Urinary bladder (tissue), 4 donors: Measurements from ENCODE around the gene DPEP3. TPM values are rescaled to one million over a fixed set of nuclear protein-coding genes. Genes with fewer than 3 reads are reported as not detected.
"Not testable (repeated sequence)": the region's sequence is repeated elsewhere in the genome, so short reads cannot be mapped to it uniquely, and the experiment has no call there.

Experiments used
- DNase-seq: peaks from one replicate; pipeline ENCODE4 v3.0.0-alpha.2; 2015; ENCODE audit errors: extremely low spot score
- H3K27ac ChIP-seq: one replicate; pipeline ENCODE4 v1.5.1; 2013; ENCODE audit warnings: low read depth, mild to moderate bottlenecking, moderate library complexity
- H3K36me3 ChIP-seq: one replicate; pipeline ENCODE4 v1.6.1; 2013; ENCODE audit warnings: mild to moderate bottlenecking, moderate library complexity; ENCODE audit not compliant: insufficient read depth
- H3K4me1 ChIP-seq: one replicate; pipeline ENCODE4 v1.6.1; 2013; ENCODE audit warnings: mild to moderate bottlenecking, moderate library complexity; ENCODE audit not compliant: insufficient read depth
- H3K4me3 ChIP-seq: one replicate; pipeline ENCODE4 v1.5.1; 2013; ENCODE audit warnings: low read depth, low read length
- WGBS: extraction: QIAGEN DNeasy Blood & Tissue Kit; methylation state at CpG from one replicate; pipeline ENCODE4 v1.1.7; 2013; 5-methylcytosine and 5-hydroxymethylcytosine counted together
- polyA plus RNA-seq: library from polyadenylated mRNA; stranded (reverse); fragments of 200-250 nt; gene quantifications from one replicate; pipeline ENCODE4 v1.2.3, GENCODE V29; 2013
- total RNA-seq: library from RNA; depleted of rRNA; stranded (reverse); fragments of >200 nt; gene quantifications from one replicate; pipeline ENCODE4 v1.2.3, GENCODE V29; 2014
- donor health status: healthy with polysubstance abuse.
- donor health status: healthy.

DPEP3 gene
- total and polyA plus RNA-seq, 2 donors, result 0.09 TPM; not detected in 1

DNA sequence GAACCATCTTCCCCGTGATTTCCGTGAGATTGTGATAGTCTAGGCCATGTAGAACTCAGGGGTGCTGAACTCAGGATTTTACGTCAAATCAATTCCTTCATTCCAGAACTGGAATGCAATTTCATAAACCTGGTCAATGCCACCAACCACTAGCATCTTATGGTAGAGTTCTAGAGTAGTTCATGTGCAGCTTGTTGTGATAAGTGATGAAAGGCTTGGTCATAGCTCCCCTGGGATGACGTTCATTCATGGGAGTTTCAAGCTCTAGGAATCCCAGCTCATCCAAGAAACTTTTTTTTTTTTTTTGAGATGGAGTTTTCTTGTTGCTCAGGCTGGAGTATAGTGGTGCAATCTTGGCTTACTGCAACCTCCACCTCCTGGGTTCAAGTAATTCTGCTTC lies 22.7 kb upstream of the DPEP3 start:
- WGBS, result 74% methylated on average over 4 of the region's 4 CpGs
- Histone ChIP-seq H3K4me1 (no peaks in the 10 kb centered on the region), H3K4me3 (no peak overlapping the region)

DNA sequence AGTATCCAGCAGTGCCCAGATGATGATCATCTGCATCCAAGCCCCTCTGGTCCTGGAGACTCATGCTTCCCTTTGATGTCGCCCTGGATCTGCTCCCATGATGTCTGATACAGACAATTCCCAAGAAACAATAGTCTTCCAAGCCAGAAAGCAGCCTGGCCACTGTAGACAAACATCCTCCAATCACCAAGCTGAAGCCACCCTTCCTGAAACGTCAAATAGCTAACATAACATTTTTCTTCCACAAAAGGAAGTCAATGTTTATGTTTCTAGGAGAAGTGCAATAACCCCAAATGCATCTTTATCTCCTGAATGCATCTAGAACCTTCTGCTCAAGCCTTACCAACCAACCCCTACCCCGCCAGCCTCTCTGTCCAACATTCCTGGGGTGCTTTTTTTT lies 20.2 kb upstream of the DPEP3 start:
- H3K4me3 ChIP-seq, result no peak overlapping the region
- H3K27ac ChIP-seq, result no peak overlapping the region
- DNase-seq, result no peak
- H3K36me3 ChIP-seq, result no peaks in the 10 kb centered on the region
- 40% methylated on average over 3 of the region's 3 CpGs for WGBS
- H3K4me1 ChIP-seq, result no peaks in the 10 kb centered on the region

More for the DNA sequence above, 22.7 kb upstream of the DPEP3 start:
- no peak for DNase-seq
- Histone ChIP-seq H3K36me3 (no peaks in the 10 kb centered on the region), H3K27ac (no peak overlapping the region)

DNA sequence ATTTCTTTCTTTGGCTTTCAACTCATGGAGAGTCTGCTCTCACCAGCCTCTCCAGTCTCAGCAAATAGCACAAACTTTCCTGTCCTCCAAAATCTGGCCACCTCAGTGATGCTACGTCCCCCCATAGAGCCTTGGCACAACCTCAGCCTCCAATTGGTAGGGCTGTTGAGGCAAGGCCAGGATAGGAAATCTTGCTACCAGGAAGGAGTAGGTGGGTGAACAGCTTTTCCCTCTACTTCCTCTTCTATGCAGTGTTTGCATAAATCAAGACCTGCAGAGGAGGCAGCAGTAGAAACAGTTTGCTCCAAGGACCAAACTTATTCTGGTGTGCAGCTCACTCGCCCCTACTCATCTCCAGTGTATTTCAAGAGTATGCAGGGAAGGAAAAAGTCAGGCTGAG lies 19.7 kb upstream of the DPEP3 start:
- H3K4me1 ChIP-seq, result no peaks in the 10 kb centered on the region
- H3K4me3 ChIP-seq, result no peak overlapping the region
- WGBS, result 58% methylated on average over 2 of the region's 2 CpGs
- no peak for DNase-seq
- no peak overlapping the region for H3K27ac ChIP-seq
- H3K36me3 ChIP-seq, result no peaks in the 10 kb centered on the region

DNA sequence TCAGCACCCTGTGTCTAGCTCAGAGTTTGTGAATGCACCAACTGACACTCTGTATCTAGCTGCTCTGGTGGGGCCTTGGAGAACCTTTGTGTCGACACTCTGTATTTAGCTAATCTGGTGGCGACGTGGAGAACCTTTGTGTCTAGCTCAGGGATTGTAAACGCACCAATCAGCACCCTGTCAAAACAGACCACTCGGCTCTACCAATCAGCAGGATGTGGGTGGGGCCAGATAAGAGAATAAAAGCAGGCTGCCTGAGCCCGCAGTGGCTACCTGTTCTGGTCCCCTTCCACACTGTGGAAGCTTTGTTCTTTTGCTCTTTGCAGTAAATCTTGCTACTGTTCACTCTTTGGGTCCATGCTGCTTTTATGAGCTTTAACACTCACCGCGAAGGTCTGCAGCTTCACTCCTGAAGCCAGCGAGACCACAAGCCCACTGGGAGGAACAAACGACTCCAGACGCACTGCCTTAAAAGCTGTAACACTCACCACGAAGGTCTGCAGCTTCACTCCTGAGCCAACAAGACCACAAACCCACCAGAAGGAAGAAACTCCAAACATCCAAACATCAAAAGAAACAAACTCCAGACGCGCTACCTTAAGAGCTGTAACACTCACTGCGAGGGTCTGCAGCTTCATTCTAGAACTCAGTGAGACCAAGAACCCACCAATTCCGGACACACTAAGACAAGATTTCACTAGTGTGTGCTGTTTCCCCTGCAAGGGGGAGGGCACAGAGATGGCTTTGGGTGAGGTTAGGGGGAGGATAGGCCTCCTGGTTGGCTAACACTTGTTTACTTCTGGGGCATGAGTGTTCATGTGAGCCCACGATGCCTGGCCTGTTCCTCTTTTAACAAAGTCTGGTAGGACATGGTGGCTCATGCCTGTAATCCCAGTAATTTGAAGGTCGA lies 18.7 kb upstream of the DPEP3 start, which contains the start of gene DPEP2:
TSS of gene DPEP2 (minus strand) at position 706 of the 910 bp plus-strand sequence. CDS start 6,272 bp downstream, outside the sequence.
- H3K36me3 ChIP-seq, H3K27ac ChIP-seq, DNase-seq, H3K4me1 ChIP-seq, H3K4me3 ChIP-seq: not testable (repeated sequence)
- 60% methylated on average over 18 of the region's 18 CpGs for WGBS

DNA sequence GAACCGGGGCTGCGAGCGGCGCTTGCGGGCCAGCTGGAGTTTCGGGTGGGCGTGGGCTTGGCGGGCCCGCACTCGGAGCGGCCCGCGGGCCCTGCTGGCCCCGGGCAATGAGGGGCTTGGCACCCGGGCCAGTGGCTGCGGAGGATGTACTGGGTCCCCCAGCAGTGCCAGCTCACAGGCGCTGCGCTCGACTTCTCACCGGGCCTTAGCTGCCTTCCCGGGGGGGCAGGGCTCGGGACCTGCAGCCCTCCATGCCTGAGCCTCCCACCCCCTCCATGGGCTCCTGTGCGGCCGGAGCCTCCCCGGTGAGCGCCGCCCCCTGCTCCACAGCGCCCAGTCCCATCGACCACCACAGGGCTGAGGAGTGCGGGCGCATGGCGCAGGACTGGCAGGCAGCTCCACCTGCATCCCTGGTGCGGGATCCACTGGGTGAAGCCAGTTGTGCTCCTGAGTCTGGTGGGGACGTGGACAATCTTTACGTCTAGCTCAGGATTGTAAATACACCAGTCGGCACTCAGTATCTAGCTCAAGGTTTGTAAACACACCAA lies 18.0 kb upstream of the DPEP3 start:
- WGBS, result 94% methylated on average over 36 of the region's 36 CpGs
- DNase-seq, H3K4me1 ChIP-seq, H3K4me3 ChIP-seq, H3K36me3 ChIP-seq, H3K27ac ChIP-seq: not testable (repeated sequence)

DNA sequence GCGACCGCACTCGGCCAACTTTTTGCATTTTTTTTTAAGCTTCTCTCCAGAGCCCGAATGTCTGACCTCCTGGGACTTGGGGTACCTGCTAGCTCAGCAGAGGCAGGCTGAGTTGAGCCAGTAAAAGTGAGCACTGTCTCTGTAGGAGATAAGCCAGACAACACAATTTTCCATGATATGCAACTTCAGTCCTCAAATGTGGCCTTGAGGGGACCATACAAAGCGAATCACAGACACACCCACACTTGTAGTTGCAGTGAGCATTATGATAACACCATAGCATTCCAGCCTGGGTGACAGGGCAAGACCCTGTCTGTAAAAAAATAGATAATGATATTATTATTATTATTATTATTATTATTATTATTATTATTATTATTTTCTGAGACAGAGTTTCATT lies 16.4 kb upstream of the DPEP3 start:
- Histone ChIP-seq H3K4me3 (no peak overlapping the region), H3K36me3 (no peaks in the 10 kb centered on the region), H3K27ac (no peak overlapping the region), H3K4me1 (no peaks in the 10 kb centered on the region)
- WGBS, result 92% methylated on average over 5 of the region's 5 CpGs
- no peak for DNase-seq

DNA sequence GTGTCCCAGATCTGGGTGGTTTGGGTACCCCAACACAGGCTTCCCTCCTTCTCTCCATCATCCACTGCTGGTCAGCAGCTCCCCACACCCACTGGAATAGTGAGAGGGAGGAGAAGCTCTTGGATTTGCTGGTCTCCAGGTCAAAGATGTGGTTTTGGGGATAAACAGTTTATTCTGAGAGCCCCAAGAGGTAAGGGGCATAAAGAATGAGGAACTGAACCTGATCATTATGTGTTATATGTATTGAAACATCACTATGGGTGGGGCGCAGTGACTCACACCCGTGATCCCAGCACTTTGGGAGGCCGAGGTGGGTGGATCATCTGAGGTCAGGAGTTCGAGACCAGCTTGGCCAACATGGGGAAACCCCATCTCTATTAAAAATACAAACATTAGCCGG lies 15.1 kb upstream of the DPEP3 start:
- Histone ChIP-seq H3K4me3 (no peak overlapping the region), H3K36me3 (no peaks in the 10 kb centered on the region), H3K4me1 (no peaks in the 10 kb centered on the region), H3K27ac (no peak overlapping the region)
- no peak for DNase-seq
- WGBS, result 77% methylated on average over 5 of the region's 5 CpGs

DNA sequence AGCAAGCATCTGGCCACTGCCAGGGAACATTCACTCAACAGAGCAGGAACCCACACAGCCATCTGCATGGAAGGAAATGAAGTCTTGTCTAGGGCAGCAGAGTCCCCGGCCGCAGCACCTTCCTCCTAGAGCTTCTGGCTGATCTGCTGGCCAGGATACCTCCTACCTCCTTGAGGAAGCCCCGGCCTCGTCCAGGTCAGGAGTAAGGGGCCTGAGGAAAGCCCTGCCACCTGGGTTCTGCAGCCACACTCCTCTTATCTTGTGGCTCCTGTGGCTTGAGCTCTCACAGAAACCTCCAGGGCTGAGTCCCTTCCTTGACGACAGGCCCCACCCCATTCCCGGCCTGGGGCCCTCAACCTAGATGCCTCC lies 13.7 kb upstream of the DPEP3 start:
- WGBS, result 85% methylated on average over 6 of the region's 6 CpGs
- not testable (repeated sequence) for H3K27ac ChIP-seq

DNA sequence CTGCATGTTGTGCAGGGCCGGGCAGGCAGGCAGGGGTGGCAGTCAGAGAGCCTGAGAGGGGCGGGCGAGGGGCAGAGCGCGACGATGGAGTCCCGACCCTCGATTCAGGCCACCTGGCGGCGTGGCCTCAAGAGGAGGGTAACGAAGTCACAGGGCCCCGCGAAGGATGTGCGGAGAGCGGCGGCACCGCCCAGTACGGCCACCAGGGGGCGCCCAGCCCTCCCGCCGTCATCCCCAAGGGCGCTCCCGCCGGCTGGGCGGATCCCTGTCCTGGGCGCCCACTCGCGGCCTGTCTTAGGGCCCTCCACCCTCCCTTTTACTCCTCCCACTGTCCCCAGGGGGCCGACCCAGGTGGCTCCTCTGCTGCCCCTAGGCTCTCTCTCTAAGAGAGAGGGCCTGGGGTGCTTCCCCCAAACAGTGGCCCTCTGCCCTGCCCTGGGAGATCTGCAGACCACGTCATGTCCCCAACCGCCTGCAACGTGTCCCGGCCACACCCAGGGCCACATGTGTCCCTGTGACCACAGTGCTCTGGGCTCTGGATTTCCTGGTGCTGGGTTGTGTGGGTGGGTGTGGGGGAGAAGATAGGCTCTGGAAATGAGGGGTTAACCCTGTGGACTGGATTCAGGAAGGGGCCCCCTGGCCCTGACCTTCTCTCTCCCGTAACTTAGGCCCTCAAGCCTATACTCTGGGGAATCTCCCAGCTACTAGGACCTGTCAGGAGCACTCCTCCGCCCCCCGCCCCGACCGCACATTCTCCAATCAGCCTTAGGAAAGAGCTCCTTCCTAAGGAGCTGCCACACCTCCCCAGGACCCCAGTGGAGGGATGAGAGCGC lies 13.1 kb upstream of the DPEP3 start:
- Histone ChIP-seq H3K4me1 (no peaks in the 10 kb centered on the region), H3K36me3 (no peaks in the 10 kb centered on the region), H3K27ac (no peak overlapping the region), H3K4me3 (peak overlapping the region; percentile 22)
- 13% methylated on average over 39 of the region's 39 CpGs for WGBS
- DNase-seq, result no peak

More for the DNA sequence above, 13.7 kb upstream of the DPEP3 start:
- H3K36me3 ChIP-seq, H3K4me1 ChIP-seq, H3K4me3 ChIP-seq, DNase-seq: not testable (repeated sequence)

DNA sequence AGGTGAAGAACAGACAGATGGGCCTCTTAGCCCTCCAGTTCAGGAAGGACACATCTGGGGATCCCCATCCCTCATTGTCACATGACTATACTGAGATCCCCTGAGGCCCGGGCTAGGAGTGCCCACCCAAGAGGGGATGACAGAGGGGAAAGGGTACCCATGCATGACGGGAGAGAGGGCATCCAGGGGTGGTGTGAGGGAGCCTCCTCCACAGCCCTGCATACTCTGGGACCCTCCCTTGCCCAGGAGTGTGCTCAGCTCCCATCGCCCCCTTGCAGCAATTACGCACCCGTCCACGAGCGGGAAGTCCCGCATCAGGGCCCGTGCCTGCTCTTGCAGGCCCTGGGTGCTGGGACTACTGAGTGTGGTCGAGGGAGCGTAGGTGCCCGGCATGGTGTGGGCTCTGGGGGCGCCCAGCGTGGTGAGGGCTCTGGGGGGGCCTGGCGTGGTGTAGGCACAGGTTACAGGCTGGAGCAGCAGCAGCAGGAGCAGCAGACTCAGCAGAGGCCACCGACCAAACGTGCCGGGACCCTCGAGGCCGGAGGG lies 12.4 kb upstream of the DPEP3 start:
- 78% methylated on average over 20 of the region's 20 CpGs for WGBS
- Histone ChIP-seq H3K36me3 (no peaks in the 10 kb centered on the region), H3K4me1 (no peaks in the 10 kb centered on the region), H3K27ac (no peak overlapping the region), H3K4me3 (no peak overlapping the region)
- no peak for DNase-seq

DNA sequence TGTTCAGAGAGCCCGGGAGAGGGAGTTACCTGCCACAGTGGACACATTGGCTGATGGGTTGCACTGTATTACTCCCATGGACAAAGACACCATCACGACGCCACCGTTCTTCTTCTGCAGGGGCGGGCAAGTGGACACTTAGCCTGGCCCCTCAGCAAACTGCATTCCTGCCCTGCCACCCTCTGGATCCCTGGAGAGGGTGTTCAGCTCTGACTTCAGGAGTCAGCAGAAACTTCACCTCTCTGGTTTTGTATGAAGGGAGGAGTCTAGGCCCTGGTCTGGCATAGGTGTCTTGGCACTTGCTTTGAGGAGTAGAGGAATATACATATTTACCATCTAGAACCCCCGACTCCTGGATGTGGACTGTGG lies 9.7 kb upstream of the DPEP3 start:
- no peaks in the 10 kb centered on the region for H3K4me1 ChIP-seq
- WGBS, result 73% methylated on average over 6 of the region's 6 CpGs
- no peak overlapping the region for H3K27ac ChIP-seq
- H3K4me3 ChIP-seq, result no peak overlapping the region
- no peaks in the 10 kb centered on the region for H3K36me3 ChIP-seq
- no peak for DNase-seq

DNA sequence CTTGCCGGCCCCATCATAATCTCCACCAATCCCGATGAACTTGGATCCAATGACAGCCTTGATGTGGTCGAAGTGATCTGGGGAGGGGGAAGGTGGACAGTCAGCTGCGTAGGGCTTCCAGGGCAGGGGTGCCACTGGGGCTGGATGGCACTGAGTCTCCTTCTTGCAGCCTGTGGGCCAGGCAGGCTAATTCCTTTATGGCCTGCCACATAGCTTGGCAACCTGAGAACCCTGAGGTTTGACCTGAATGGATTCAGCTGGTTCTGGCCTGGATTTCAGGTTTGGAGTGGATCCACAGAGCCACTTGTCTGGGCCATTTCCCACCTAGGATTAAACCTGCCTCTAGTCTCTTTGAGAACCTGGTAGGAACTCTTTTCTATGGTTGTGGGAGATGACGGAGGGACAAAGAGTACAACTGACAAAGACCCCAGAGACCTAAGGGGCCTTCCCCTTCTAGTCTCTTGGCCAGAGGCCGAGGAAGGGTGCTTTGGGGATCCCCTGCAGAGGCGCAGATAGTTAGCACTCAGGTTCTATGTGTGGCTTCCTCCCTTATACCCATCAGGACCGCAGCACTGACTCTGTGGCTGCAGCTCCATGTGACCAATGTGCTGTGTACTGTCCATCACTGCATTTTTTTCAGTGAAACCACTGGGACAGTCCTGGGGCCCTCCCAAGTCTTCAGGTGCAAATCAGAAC lies 9.2 kb upstream of the DPEP3 start:
- Histone ChIP-seq H3K27ac (no peak overlapping the region), H3K36me3 (no peaks in the 10 kb centered on the region), H3K4me3 (no peak overlapping the region), H3K4me1 (no peaks in the 10 kb centered on the region)
- 79% methylated on average over 8 of the region's 8 CpGs for WGBS
- no peak for DNase-seq

DNA sequence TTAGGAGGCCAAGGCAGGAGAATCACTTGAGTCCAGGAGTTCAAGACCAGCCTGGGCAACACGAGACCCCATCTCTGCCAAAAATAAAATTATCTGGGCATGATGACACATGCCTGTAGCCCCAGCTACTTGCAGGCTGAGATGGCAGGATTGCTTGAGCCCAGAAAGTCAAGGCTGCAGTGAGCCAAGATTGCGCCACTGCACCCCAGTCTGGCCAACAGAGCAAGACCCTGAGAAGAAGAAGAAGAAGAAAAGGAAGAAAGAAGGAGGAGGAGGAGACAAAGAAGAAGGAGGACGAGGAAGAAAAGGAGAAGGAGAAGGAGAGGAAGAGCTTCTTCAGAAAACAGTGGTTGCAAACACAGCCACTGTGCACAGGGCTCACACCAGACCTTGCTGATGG lies 8.4 kb upstream of the DPEP3 start:
- no peaks in the 10 kb centered on the region for H3K36me3 ChIP-seq
- H3K4me1 ChIP-seq, result no peaks in the 10 kb centered on the region
- H3K27ac ChIP-seq, result no peak overlapping the region
- DNase-seq, result no peak
- WGBS, result 76% methylated on average over 3 of the region's 3 CpGs
- H3K4me3 ChIP-seq, result no peak overlapping the region
